A673 (cell line): Measurements from ENCODE around the gene SYS1. TPM values are rescaled to one million over a fixed set of nuclear protein-coding genes. Genes with fewer than 3 reads are reported as not detected.
A peak's percentile ranks its signal among the peaks of the same experiment; 100 is the strongest.

Experiments used
- BruUV-seq: library from RNA; stranded (reverse); fragments of 400-500 nt; replicated peaks from 2 replicates; lab custom pipeline; 2021; lab: Mats Ljungman, UMichigan
- CTCF ChIA-PET: fragments of 300-600 bp; sonication (Branson Sonifier 250); formaldehyde crosslinking; loops from one replicate; lab custom pipeline; 2022; ENCODE audit warnings: antibody characterized with exemption; lab: Charles Lee
- POLR2A ChIA-PET: fragments of 300-600 bp; sonication (Branson Sonifier 250); formaldehyde crosslinking; loops from one replicate; lab custom pipeline; 2022; ENCODE audit warnings: antibody characterized with exemption; ENCODE audit not compliant: low non-redundant PET; lab: Charles Lee
- DNase-seq: peaks from one replicate; pipeline ENCODE4 v3.0.0-alpha.2; 2015; ENCODE audit warnings: low spot score
- H3K27ac ChIP-seq: fragments of 200-600 bp; sonication (generic); 2 replicates; pipeline ENCODE4 v1.5.1; 2016; ENCODE audit warnings: mixed run types, low read depth, mild to moderate bottlenecking, mixed read lengths, antibody characterized with exemption, low read length; ENCODE audit not compliant: poor library complexity, severe bottlenecking
- H3K27me3 ChIP-seq: fragments of 200-600 bp; sonication (generic); replicated peaks from 2 replicates; pipeline ENCODE4 v1.6.1; 2017; ENCODE audit warnings: mixed run types, low read depth, mild to moderate bottlenecking, mixed read lengths, antibody characterized with exemption, low read length; ENCODE audit not compliant: insufficient read depth, poor library complexity
- H3K36me3 ChIP-seq: fragments of 200-600 bp; sonication (generic); 2 replicates; pipeline ENCODE4 v1.6.1; 2016; ENCODE audit warnings: mixed run types, mild to moderate bottlenecking, mixed read lengths, antibody characterized with exemption, low read length; ENCODE audit not compliant: insufficient read depth, poor library complexity, severe bottlenecking
- H3K4me1 ChIP-seq: fragments of 200-600 bp; sonication (generic); 2 replicates; pipeline ENCODE4 v1.6.1; 2017; ENCODE audit warnings: mixed run types, mild to moderate bottlenecking, mixed read lengths, antibody characterized with exemption, low read length; ENCODE audit not compliant: insufficient read depth, poor library complexity, severe bottlenecking
- H3K4me3 ChIP-seq: fragments of 200-600 bp; sonication (generic); 2 replicates; pipeline ENCODE4 v1.5.1; 2016; ENCODE audit warnings: low read depth, mixed run types, mild to moderate bottlenecking, mixed read lengths, low read length; ENCODE audit not compliant: poor library complexity, severe bottlenecking
- H3K9me3 ChIP-seq: fragments of 200-600 bp; sonication (generic); 2 replicates; pipeline ENCODE4 v1.6.1; 2016; ENCODE audit warnings: mixed run types, low read depth, mild to moderate bottlenecking, mixed read lengths, antibody characterized with exemption, low read length; ENCODE audit not compliant: poor library complexity, severe bottlenecking
- EZH2 ChIP-seq: fragments of 200-600 bp; sonication (generic); IDR thresholded peaks from 2 replicates; pipeline ENCODE4 v1.6.1; 2017; ENCODE audit warnings: borderline replicate concordance, low read depth, mild to moderate bottlenecking, mixed read lengths, antibody characterized with exemption, low read length; ENCODE audit not compliant: poor library complexity, severe bottlenecking
- intact Hi-C: fragments of 100-400 bp; cut with micrococcal nuclease; formaldehyde crosslinking; loops from one replicate; pipeline ENCODE4 v1.10.0; 2022; ENCODE audit not compliant: unreplicated experiment
- total RNA-seq: library from RNA; stranded (reverse); gene quantifications from 2 replicates; pipeline ENCODE4 v1.2.3, GENCODE V29; 2021
- TF ChIP-seq, protein P1 (sequence below): fragments of 300-800, 200-600 bp; sonication (generic); conservative IDR thresholded peaks from 2 replicates; pipeline ENCODE4 v1.5.1; 2017; ENCODE audit warnings: low read depth, mild to moderate bottlenecking, antibody characterized with exemption, low read length, moderate library complexity, mixed read lengths

The SYS1 gene
- total RNA-seq, 1 experiment from 2014 or later: 22.8 TPM

DNA sequence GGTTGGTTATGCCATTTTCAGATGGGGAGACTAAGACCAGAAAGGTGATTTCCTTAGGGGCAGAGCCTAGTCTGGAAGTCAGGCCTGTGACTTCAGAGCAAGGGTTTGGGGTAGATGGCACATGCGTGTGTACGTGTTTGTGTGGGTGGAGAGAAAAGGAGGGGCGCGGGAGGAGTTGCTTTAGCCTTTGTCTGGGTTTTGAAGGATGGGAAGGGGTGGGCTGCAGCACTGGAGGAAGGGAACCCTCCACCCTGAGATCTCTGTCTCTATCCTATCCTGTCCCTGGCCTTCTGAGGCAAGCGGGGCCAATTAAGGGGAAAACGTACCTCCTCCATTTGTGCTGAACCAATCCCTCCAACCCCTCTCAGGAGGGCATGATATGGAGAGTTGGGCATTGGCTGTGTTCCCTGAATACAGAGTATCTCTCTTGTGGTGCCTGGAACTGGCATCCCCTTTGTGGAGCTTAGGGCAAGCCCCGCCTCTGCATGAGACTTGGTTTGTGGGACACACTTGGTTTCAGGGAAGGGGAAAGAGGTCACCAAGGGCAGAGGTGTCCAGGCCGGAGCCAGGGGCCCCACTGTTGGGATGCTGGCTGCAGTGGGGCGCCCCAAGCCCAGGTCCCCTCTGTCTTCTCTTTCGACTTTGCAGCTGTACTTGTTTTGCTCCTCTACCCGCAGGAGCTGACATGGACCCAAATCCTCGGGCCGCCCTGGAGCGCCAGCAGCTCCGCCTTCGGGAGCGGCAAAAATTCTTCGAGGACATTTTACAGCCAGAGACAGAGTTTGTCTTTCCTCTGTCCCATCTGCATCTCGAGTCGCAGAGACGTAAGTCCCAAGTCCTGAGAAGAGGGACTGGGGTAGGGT is 45.1 kb downstream of the SYS1 start, which contains the start of gene DBNDD2:
Gene DBNDD2, plus strand, starts transcription at position 507 of the 863 bp plus-strand sequence. Its CDS starts 179 bp downstream, at position 686.
- H3K9me3 ChIP-seq: no peaks in the 10 kb centered on the region
- CTCF ChIA-PET: interaction anchor here (1.0 to 1.4 kb wide), 2 partner anchors 35 to 45 kb away, joined by 3 read pairs; partner anchors contain the start of gene SYS1
- H3K4me3 ChIP-seq: peak within 1 kb of the TSS; percentile 76
- peaks cover 18% of the 10 kb centered on the region for H3K36me3 ChIP-seq
- no TSS peak for BruUV-seq
- DNase-seq: no peak
- no peak for TF ChIP-seq EZH2
- TF ChIP-seq, protein P1, sequence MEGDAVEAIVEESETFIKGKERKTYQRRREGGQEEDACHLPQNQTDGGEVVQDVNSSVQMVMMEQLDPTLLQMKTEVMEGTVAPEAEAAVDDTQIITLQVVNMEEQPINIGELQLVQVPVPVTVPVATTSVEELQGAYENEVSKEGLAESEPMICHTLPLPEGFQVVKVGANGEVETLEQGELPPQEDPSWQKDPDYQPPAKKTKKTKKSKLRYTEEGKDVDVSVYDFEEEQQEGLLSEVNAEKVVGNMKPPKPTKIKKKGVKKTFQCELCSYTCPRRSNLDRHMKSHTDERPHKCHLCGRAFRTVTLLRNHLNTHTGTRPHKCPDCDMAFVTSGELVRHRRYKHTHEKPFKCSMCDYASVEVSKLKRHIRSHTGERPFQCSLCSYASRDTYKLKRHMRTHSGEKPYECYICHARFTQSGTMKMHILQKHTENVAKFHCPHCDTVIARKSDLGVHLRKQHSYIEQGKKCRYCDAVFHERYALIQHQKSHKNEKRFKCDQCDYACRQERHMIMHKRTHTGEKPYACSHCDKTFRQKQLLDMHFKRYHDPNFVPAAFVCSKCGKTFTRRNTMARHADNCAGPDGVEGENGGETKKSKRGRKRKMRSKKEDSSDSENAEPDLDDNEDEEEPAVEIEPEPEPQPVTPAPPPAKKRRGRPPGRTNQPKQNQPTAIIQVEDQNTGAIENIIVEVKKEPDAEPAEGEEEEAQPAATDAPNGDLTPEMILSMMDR: no peak
- peaks cover 9% of the 10 kb centered on the region for H3K4me1 ChIP-seq
- no peaks in the 10 kb centered on the region for H3K27me3 ChIP-seq
- peak within 1 kb of the TSS; percentile 83 for H3K27ac ChIP-seq
- POLR2A ChIA-PET: no interaction called here
- intact Hi-C loops: no loop called here

DNA sequence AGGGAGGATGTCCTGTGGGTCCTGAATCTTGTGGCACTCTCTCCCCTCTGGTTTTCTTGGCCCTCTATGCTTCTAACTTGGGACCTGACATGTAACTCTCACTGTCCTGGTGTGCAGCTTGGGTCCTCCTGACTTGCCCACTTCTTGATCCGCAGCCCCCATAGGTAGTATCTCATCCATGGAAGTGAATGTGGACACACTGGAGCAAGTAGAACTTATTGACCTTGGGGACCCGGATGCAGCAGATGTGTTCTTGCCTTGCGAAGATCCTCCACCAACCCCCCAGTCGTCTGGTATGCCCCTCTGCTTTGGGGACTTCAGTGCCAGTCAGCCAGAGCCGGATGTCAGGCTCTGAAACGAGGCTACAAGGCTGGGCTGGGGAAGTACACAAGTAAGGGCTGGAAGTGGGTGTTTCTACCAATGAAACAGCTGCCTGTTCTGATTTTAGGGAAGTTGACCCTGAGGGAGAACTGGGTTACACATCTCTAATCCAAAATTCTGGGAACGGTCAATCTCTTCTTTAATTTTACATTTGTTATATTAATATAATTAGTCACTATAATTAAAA is 45.8 kb downstream of the SYS1 start:
- H3K27ac ChIP-seq: no peak overlapping the region
- H3K4me1 ChIP-seq: peaks cover 9% of the 10 kb centered on the region
- no peak for DNase-seq
- peaks cover 18% of the 10 kb centered on the region for H3K36me3 ChIP-seq
- POLR2A ChIA-PET: no interaction called here
- no peaks in the 10 kb centered on the region for H3K27me3 ChIP-seq
- CTCF ChIA-PET: no interaction called here
- TF ChIP-seq, protein P1: no peak
- TF ChIP-seq EZH2: no peak
- H3K4me3 ChIP-seq: no peak overlapping the region
- intact Hi-C loops: no loop called here
- no TSS peak for BruUV-seq
- no peaks in the 10 kb centered on the region for H3K9me3 ChIP-seq

DNA sequence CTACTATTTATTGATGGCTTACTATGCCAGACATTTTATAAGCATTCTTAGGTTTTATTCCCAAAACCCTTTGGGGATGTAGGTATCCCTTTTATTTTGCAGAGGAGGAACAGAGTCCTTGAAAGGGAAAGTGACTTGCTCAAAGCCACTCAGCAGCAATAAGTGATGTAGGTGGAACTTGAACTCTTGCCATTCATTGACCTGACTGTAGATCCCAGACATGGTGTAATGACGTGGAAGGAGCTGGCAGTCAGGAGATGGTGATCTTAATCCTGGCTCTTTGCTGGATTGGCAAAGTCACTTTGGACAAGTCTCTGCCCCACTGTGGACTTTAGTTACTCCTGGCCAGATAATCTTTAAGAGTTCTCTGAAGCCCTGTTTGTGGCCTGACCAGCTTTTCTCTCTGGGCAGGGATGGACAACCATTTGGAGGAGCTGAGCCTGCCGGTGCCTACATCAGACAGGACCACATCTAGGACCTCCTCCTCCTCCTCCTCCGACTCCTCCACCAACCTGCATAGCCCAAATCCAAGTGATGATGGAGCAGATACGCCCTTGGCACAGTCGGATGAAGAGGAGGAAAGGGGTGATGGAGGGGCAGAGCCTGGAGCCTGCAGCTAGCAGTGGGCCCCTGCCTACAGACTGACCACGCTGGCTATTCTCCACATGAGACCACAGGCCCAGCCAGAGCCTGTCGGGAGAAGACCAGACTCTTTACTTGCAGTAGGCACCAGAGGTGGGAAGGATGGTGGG is 46.7 kb downstream of the SYS1 start:
- intact Hi-C loops: no loop called here
- ChIA-PET POLR2A (no interaction called here), CTCF (no interaction called here)
- TF ChIP-seq, protein P1: no peak
- TF ChIP-seq EZH2: no peak
- TSS peak; percentile 22 for BruUV-seq
- H3K36me3 ChIP-seq: peaks cover 18% of the 10 kb centered on the region
- peaks cover 9% of the 10 kb centered on the region for H3K4me1 ChIP-seq
- no peak overlapping the region for H3K4me3 ChIP-seq
- DNase-seq: no peak
- H3K27ac ChIP-seq: no peak overlapping the region
- H3K27me3 ChIP-seq: no peaks in the 10 kb centered on the region
- no peaks in the 10 kb centered on the region for H3K9me3 ChIP-seq
